Stomach smooth muscle (tissue), 2 donors: Measurements from ENCODE around the gene SMARCC2.
A peak's percentile ranks its signal among the peaks of the same experiment; 100 is the strongest.
"Not testable (repeated sequence)": the region's sequence is repeated elsewhere in the genome, so short reads cannot be mapped to it uniquely, and the experiment has no call there.

ENCODE experiments used
- H3K27ac ChIP-seq: one replicate; pipeline ENCODE4 v1.7.0; 2013; ENCODE audit warnings: mild to moderate bottlenecking, low read length, inconsistent platforms
- H3K27me3 ChIP-seq, 2 donors: one replicate each; pipeline ENCODE4 v1.7.0; 2013; ENCODE audit warnings: low read length in 2 of 2; ENCODE audit not compliant: insufficient read depth in 2 of 2, control insufficient read depth in 1 of 2
- H3K36me3 ChIP-seq, 2 donors: one replicate each; pipeline ENCODE4 v1.7.0; 2013; ENCODE audit warnings: low read length in 2 of 2; ENCODE audit not compliant: control insufficient read depth in 2 of 2, insufficient read depth in 2 of 2
- H3K4me1 ChIP-seq: one replicate; pipeline ENCODE4 v1.7.0; 2013; ENCODE audit warnings: low read length; ENCODE audit not compliant: control insufficient read depth, insufficient read depth
- H3K4me3 ChIP-seq, 2 donors: one replicate each; pipeline ENCODE4 v1.7.0; 2013; ENCODE audit warnings: low read length in 2 of 2
- H3K9ac ChIP-seq, 2 donors: one replicate each; pipeline ENCODE4 v1.7.0; 2013; ENCODE audit warnings: low read length in 2 of 2, mild to moderate bottlenecking in 1 of 2
- H3K9me3 ChIP-seq, 2 donors: one replicate each; pipeline ENCODE4 v1.7.0; 2013; ENCODE audit warnings: low read length in 2 of 2; ENCODE audit not compliant: control insufficient read depth in 2 of 2
- donor health status: healthy.
- donor health status: Pancreatic carcinoma.

The SMARCC2 gene

GRCh38 chr12:56119361-56119796 lies 69.9 kb downstream of the SMARCC2 start:
- Histone ChIP-seq H3K9ac (peak overlapping the region; percentile 55 to 83), H3K4me3 (peak overlapping the region; percentile 87 to 99), H3K4me1 (peaks cover 63% of the 10 kb centered on the region)

GRCh38 chr12:56118688-56119357 lies 70.5 kb downstream of the SMARCC2 start:
- Histone ChIP-seq H3K9ac (peak overlapping the region; percentile 83 to 93), H3K9me3 (no peaks in the 10 kb centered on the region), H3K27me3 (no peaks in the 10 kb centered on the region), H3K4me3 (peak overlapping the region; percentile 87 to 99), H3K27ac (peak overlapping the region; percentile 98), H3K4me1 (peaks cover 58% of the 10 kb centered on the region), H3K36me3 (peaks cover 9 to 14% of the 10 kb centered on the region in 2 donors)

More at GRCh38 chr12:56119361-56119796, 69.9 kb downstream of the SMARCC2 start:
- Histone ChIP-seq H3K27ac (peak overlapping the region; percentile 98), H3K9me3 (no peaks in the 10 kb centered on the region), H3K27me3 (no peaks in the 10 kb centered on the region), H3K36me3 (peaks cover 9 to 16% of the 10 kb centered on the region in 2 donors)

- H3K4me3 ChIP-seq = peak within 1 kb of the TSS; percentile 99
- H3K27ac ChIP-seq = peak within 1 kb of the TSS; percentile 98
- peaks cover 53% of the 10 kb centered on the region for H3K4me1 ChIP-seq
These were observed 71.2 kb downstream of the SMARCC2 start, which contains the start of gene ZC3H10 for GRCh38 chr12:56117778-56118687. ZC3H10 (plus strand) TSS chr12:56118266; CDS start chr12:56120563, 2,297 bp downstream.

GRCh38 chr12:56117082-56117706 lies 72.1 kb downstream of the SMARCC2 start:
- Histone ChIP-seq H3K4me3 (peak overlapping the region; percentile 99), H3K27ac (peak overlapping the region; percentile 98), H3K36me3 (peaks cover 17 to 18% of the 10 kb centered on the region in 2 donors), H3K4me1 (peaks cover 44% of the 10 kb centered on the region), H3K9ac (peak overlapping the region; percentile 99 to 100)
- H3K9me3 ChIP-seq, H3K27me3 ChIP-seq: not testable (repeated sequence)

More at GRCh38 chr12:56117778-56118687, 71.2 kb downstream of the SMARCC2 start, which contains the start of gene ZC3H10:
- Histone ChIP-seq H3K27me3 (no peaks in the 10 kb centered on the region), H3K9me3 (no peaks in the 10 kb centered on the region), H3K9ac (peak within 1 kb of the TSS; percentile 99 to 100), H3K36me3 (peaks cover 15 to 16% of the 10 kb centered on the region in 2 donors)

- no peaks in the 10 kb centered on the region for H3K27me3 ChIP-seq
- peak within 1 kb of the TSS; percentile 99 for H3K4me3 ChIP-seq
- H3K9ac ChIP-seq = peak within 1 kb of the TSS; percentile 99 to 100
- peak within 1 kb of the TSS; percentile 98 for H3K27ac ChIP-seq
- H3K9me3 ChIP-seq = no peaks in the 10 kb centered on the region
- H3K4me1 ChIP-seq = peaks cover 37% of the 10 kb centered on the region
- H3K36me3 ChIP-seq = peaks cover 16 to 21% of the 10 kb centered on the region in 2 donors
These were observed 72.8 kb downstream of the SMARCC2 start, which contains the start of gene RPL41 for GRCh38 chr12:56116267-56117081. RPL41 (plus strand) TSS chr12:56116633.

- Histone ChIP-seq H3K27ac (peak overlapping the region; percentile 98), H3K36me3 (peaks cover 20 to 25% of the 10 kb centered on the region in 2 donors), H3K9ac (peak overlapping the region; percentile 99 to 100), H3K9me3 (no peaks in the 10 kb centered on the region), H3K4me1 (peaks cover 26% of the 10 kb centered on the region), H3K4me3 (peak overlapping the region; percentile 99), H3K27me3 (no peaks in the 10 kb centered on the region)
These were observed 74.0 kb downstream of the SMARCC2 start for GRCh38 chr12:56115329-56115728.

- Histone ChIP-seq H3K27ac (no peak overlapping the region), H3K9ac (no peak overlapping the region), H3K4me1 (peaks cover 13% of the 10 kb centered on the region), H3K4me3 (no peak overlapping the region), H3K27me3 (no peaks in the 10 kb centered on the region), H3K9me3 (no peaks in the 10 kb centered on the region), H3K36me3 (peaks cover 25 to 36% of the 10 kb centered on the region in 2 donors)
These were observed 75.2 kb downstream of the SMARCC2 start for GRCh38 chr12:56114084-56114483.
